ENCODE data around the gene CHMP1B. TPM values are rescaled to one million over a fixed set of nuclear protein-coding genes. Genes with fewer than 3 reads are reported as not detected.
"Not testable (repeated sequence)": the region's sequence is repeated elsewhere in the genome, so short reads cannot be mapped to it uniquely, and the experiment has no call there.

The CHMP1B gene
- total and polyA plus RNA-seq, 2 experiments from 2014 or later: 47.1 to 47.8 TPM

- Histone ChIP-seq H3K27ac (peak overlapping the region; percentile 100), H3K9me2 (ENCODE audit: insufficient read depth) (no peaks in the 10 kb centered on the region), H4K20me1 (ENCODE audit: insufficient read depth) (no peaks in the 10 kb centered on the region), H3K27me3 (replicated peaks; ENCODE audit: insufficient read depth) (no peaks in the 10 kb centered on the region), H3F3A (ENCODE audit: insufficient read depth) (peaks cover 45% of the 10 kb centered on the region), H3K9ac (peak overlapping the region; percentile 99), H3K9me3 (ENCODE audit: low read depth) (no peaks in the 10 kb centered on the region), H2AFZ (peak overlapping the region; percentile 74), H3K79me2 (ENCODE audit: insufficient read depth) (peaks cover 43% of the 10 kb centered on the region), H3K4me1 (ENCODE audit: insufficient read depth) (peaks cover 17% of the 10 kb centered on the region; the same call in 1 of the 2 replicates), H3K4me3 (peak overlapping the region; percentile 97), H3K4me2 (ENCODE audit: unreplicated experiment) (peak overlapping the region; percentile 100), H3K36me3 (ENCODE audit: low read depth) (no peaks in the 10 kb centered on the region)
- whole genome bisulfite sequencing, 2 experiments (ENCODE audit: low coverage in 1 of 2, low lambda C conversion rate in 2 of 2, missing lambda C conversion rate in 2 of 2): 1 to 3% methylated on average over 10 of the region's 10 CpGs
- TF ChIP-seq EZH2phosphoT487 (IDR thresholded peaks at IDR 0.05; ENCODE audit: insufficient read depth, low read depth) (no peak), EZH2 (IDR thresholded peaks at IDR 0.05; ENCODE audit: insufficient read depth, poor library complexity, severe bottlenecking) (no peak)
- in situ Hi-C loops (cut with MboI): no loop called here
- peak; percentile 93 for DNase-seq
These were observed 430 bp upstream of the CHMP1B start for GRCh38 chr18:11850821-11851145.

- H3K4me1 ChIP-seq (ENCODE audit: insufficient read depth): peaks cover 28% of the 10 kb centered on the region
- no peaks in the 10 kb centered on the region for H3K27me3 ChIP-seq (replicated peaks; ENCODE audit: insufficient read depth)
- TF ChIP-seq EZH2phosphoT487 (IDR thresholded peaks at IDR 0.05; ENCODE audit: insufficient read depth, low read depth): no peak
- H3K79me2 ChIP-seq (ENCODE audit: insufficient read depth): peaks cover 43% of the 10 kb centered on the region
- H3K9me2 ChIP-seq (ENCODE audit: insufficient read depth): no peaks in the 10 kb centered on the region
- peak overlapping the region; percentile 100 for H3K27ac ChIP-seq
- no peaks in the 10 kb centered on the region for H3K9me3 ChIP-seq (ENCODE audit: low read depth)
- no peak overlapping the region for H2AFZ ChIP-seq
- H3K4me2 ChIP-seq (ENCODE audit: unreplicated experiment): peak overlapping the region; percentile 100
- H3F3A ChIP-seq (ENCODE audit: insufficient read depth): peaks cover 56% of the 10 kb centered on the region
- WGBS, 2 experiments (ENCODE audit: low coverage in 1 of 2, low lambda C conversion rate in 2 of 2, missing lambda C conversion rate in 2 of 2): 1% methylated on average over 23 of the region's 23 CpGs
- peak; percentile 76 for DNase-seq
- H4K20me1 ChIP-seq (ENCODE audit: insufficient read depth): no peaks in the 10 kb centered on the region
- H3K4me3 ChIP-seq: peak overlapping the region; percentile 97
- no peaks in the 10 kb centered on the region for H3K36me3 ChIP-seq (ENCODE audit: low read depth)
- in situ Hi-C loops (cut with MboI): no loop called here
- peak overlapping the region; percentile 99 for H3K9ac ChIP-seq
These were observed 659 bp downstream of the CHMP1B start for GRCh38 chr18:11851806-11852337.

GRCh38 chr18:11854554-11854953 is 3.3 kb downstream of the CHMP1B start:
- H3K9me2 ChIP-seq (ENCODE audit: insufficient read depth); H3K4me2 ChIP-seq (ENCODE audit: unreplicated experiment); DNase-seq; H4K20me1 ChIP-seq (ENCODE audit: insufficient read depth); H3K27me3 ChIP-seq (replicated peaks; ENCODE audit: insufficient read depth); H3K36me3 ChIP-seq (ENCODE audit: low read depth); H2AFZ ChIP-seq; H3K4me3 ChIP-seq; H3K9me3 ChIP-seq (ENCODE audit: low read depth); in situ Hi-C loops (cut with MboI); H3K9ac ChIP-seq: not testable (repeated sequence)
- peaks cover 79% of the 10 kb centered on the region for H3F3A ChIP-seq (ENCODE audit: insufficient read depth)
- peaks cover 38% of the 10 kb centered on the region for H3K4me1 ChIP-seq (ENCODE audit: insufficient read depth)
- peak overlapping the region; percentile 100; the same call in 1 of the 2 replicates for H3K27ac ChIP-seq
- H3K79me2 ChIP-seq (ENCODE audit: insufficient read depth): peaks cover 43% of the 10 kb centered on the region
- 94 to 96% methylated on average over 6 of the region's 6 CpGs for WGBS, 2 experiments (ENCODE audit: low coverage in 1 of 2, low lambda C conversion rate in 2 of 2, missing lambda C conversion rate in 2 of 2)

- Histone ChIP-seq H3K27me3 (replicated peaks; ENCODE audit: insufficient read depth) (no peaks in the 10 kb centered on the region), H3F3A (ENCODE audit: insufficient read depth) (peaks cover 66% of the 10 kb centered on the region), H3K4me2 (ENCODE audit: unreplicated experiment) (peak overlapping the region; percentile 74), H4K20me1 (ENCODE audit: insufficient read depth) (no peaks in the 10 kb centered on the region), H3K79me2 (ENCODE audit: insufficient read depth) (peaks cover 32% of the 10 kb centered on the region), H3K9me3 (ENCODE audit: low read depth) (no peaks in the 10 kb centered on the region), H3K36me3 (ENCODE audit: low read depth) (no peaks in the 10 kb centered on the region), H3K9ac (peak overlapping the region; percentile 87), H2AFZ (peak overlapping the region; percentile 59), H3K4me3 (peak overlapping the region; percentile 47), H3K9me2 (ENCODE audit: insufficient read depth) (no peaks in the 10 kb centered on the region), H3K27ac (peak overlapping the region; percentile 98), H3K4me1 (ENCODE audit: insufficient read depth) (peaks cover 39% of the 10 kb centered on the region)
- TF ChIP-seq EZH2 (IDR thresholded peaks at IDR 0.05; ENCODE audit: insufficient read depth, poor library complexity, severe bottlenecking) (no peak), EZH2phosphoT487 (IDR thresholded peaks at IDR 0.05; ENCODE audit: insufficient read depth, low read depth) (no peak)
- in situ Hi-C loops (cut with MboI): no loop called here
- WGBS, 2 experiments (ENCODE audit: low coverage in 1 of 2, low lambda C conversion rate in 2 of 2, missing lambda C conversion rate in 2 of 2): 2% methylated on average over 11 of the region's 11 CpGs
- peak; percentile 98 for DNase-seq
These were observed 6.1 kb downstream of the CHMP1B start for GRCh38 chr18:11857177-11857887.

Measured in GM23248 (cell line).